Glutamatergic neuron (in vitro differentiated cells): ENCODE measurements around the gene MMP2. TPM values are rescaled to one million over a fixed set of nuclear protein-coding genes. Genes with fewer than 3 reads are reported as not detected.

Experiments
- DNase-seq: peaks from one replicate; pipeline ENCODE4 v3.0.0; 2022
- H3K27ac Mint-ChIP-seq: one replicate; pipeline ENCODE4 v1.8.0; 2020; ENCODE audit warnings: mild to moderate bottlenecking, mixed read lengths, inconsistent platforms; ENCODE audit not compliant: unreplicated experiment
- H3K27me3 Mint-ChIP-seq: one replicate; pipeline ENCODE4 v1.8.0; 2020; ENCODE audit warnings: mild to moderate bottlenecking, moderate library complexity, mixed read lengths, inconsistent platforms; ENCODE audit not compliant: unreplicated experiment
- H3K36me3 Mint-ChIP-seq: one replicate; pipeline ENCODE4 v1.8.0; 2020; ENCODE audit warnings: mild to moderate bottlenecking, mixed read lengths, inconsistent platforms; ENCODE audit not compliant: unreplicated experiment
- H3K4me1 Mint-ChIP-seq: one replicate; pipeline ENCODE4 v1.8.0; 2020; ENCODE audit warnings: mild to moderate bottlenecking, low read depth, mixed read lengths, inconsistent platforms; ENCODE audit not compliant: unreplicated experiment
- H3K4me3 Mint-ChIP-seq: one replicate; pipeline ENCODE4 v1.8.0; 2020; ENCODE audit warnings: mild to moderate bottlenecking, mixed read lengths, inconsistent platforms; ENCODE audit not compliant: unreplicated experiment
- H3K9me3 Mint-ChIP-seq: one replicate; pipeline ENCODE4 v1.8.0; 2020; ENCODE audit warnings: mild to moderate bottlenecking, moderate library complexity, mixed read lengths, inconsistent platforms; ENCODE audit not compliant: unreplicated experiment
- total RNA-seq: library from RNA; stranded (reverse); fragmentation: NEBNext Ultra II Directional; extraction: Animal tissue kit (Norgen Biotek cat#: 25700); gene quantifications from one replicate; pipeline ENCODE4 v1.2.1, GENCODE V29; 2021; ENCODE audit not compliant: unreplicated experiment
- TF ChIP-seq, protein P1 (sequence below): fragments of 200-600 bp; sonication (generic); IDR thresholded peaks from one replicate; pipeline ENCODE4 v1.5.0; 2021; ENCODE audit not compliant: partially characterized antibody, unreplicated experiment

Gene MMP2
- total RNA-seq, 1 donor from 2014 or later: 7.0 TPM

- H3K27ac Mint-ChIP-seq: no peak overlapping the region
- H3K9me3 Mint-ChIP-seq: peaks cover 2% of the 10 kb centered on the region
- no peak overlapping the region for H3K4me3 Mint-ChIP-seq
- H3K36me3 Mint-ChIP-seq: no peaks in the 10 kb centered on the region
- H3K4me1 Mint-ChIP-seq: peaks cover 7% of the 10 kb centered on the region
- no peak for DNase-seq
- H3K27me3 Mint-ChIP-seq: no peaks in the 10 kb centered on the region
- TF ChIP-seq, protein P1, sequence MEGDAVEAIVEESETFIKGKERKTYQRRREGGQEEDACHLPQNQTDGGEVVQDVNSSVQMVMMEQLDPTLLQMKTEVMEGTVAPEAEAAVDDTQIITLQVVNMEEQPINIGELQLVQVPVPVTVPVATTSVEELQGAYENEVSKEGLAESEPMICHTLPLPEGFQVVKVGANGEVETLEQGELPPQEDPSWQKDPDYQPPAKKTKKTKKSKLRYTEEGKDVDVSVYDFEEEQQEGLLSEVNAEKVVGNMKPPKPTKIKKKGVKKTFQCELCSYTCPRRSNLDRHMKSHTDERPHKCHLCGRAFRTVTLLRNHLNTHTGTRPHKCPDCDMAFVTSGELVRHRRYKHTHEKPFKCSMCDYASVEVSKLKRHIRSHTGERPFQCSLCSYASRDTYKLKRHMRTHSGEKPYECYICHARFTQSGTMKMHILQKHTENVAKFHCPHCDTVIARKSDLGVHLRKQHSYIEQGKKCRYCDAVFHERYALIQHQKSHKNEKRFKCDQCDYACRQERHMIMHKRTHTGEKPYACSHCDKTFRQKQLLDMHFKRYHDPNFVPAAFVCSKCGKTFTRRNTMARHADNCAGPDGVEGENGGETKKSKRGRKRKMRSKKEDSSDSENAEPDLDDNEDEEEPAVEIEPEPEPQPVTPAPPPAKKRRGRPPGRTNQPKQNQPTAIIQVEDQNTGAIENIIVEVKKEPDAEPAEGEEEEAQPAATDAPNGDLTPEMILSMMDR: no peak
These were observed 19.1 kb downstream of the MMP2 start for GRCh38 chr16:55498101-55498500.

DNA sequence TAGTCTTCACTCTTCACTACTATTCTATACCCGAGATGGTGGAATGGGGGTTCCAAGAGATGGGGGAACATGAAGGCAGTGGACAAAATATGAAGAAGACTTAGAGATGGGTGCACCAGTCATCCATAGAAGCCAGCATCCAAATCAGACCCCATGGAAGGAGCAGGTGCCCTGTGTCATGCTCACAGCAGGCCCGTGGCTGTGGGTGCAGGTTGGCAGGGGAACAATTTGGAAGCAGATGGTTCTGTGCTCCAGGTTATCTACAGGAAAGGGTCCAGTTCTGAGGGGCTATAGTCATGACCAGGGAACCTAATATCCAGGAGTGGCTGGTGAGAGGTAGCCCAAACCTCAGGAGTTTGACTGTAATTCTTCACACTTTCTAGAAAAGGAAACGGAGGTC lies 20.3 kb downstream of the MMP2 start:
- peaks cover 7% of the 10 kb centered on the region for H3K4me1 Mint-ChIP-seq

DNA sequence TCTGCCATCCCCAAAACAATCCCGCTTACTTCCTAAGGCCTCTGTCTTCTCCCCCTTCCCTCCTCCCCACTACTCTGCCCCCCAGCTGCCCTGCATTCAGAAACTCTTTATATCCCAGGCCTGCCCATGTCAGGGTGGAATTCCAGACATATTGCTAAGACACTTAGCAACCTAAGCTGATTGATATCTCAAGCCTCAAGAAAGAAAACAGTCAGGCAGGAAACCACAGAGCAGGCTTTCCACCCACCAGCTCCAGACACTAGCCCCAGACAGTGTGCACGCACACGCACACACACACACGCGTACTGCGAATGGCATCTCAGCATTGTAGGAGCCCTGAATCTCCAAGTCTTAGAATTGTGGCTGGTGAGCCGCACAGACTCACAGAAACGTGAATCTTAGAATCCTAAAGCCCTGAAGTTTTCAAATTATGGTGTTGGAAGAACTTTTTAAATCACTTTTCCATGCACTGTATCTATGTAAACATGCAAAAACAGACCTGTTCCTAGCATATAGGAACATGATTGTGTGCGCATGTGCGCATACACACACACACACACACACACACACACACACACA lies 21.0 kb downstream of the MMP2 start:
- TF ChIP-seq, protein P1: no peak
- H3K36me3 Mint-ChIP-seq: no peaks in the 10 kb centered on the region
- H3K27me3 Mint-ChIP-seq: no peaks in the 10 kb centered on the region
- no peak for DNase-seq
- no peak overlapping the region for H3K4me3 Mint-ChIP-seq
- H3K4me1 Mint-ChIP-seq: peaks cover 7% of the 10 kb centered on the region
- H3K9me3 Mint-ChIP-seq: no peaks in the 10 kb centered on the region
- H3K27ac Mint-ChIP-seq: no peak overlapping the region

More for the DNA sequence above, 20.3 kb downstream of the MMP2 start:
- H3K4me3 Mint-ChIP-seq: no peak overlapping the region
- no peaks in the 10 kb centered on the region for H3K9me3 Mint-ChIP-seq
- H3K27me3 Mint-ChIP-seq: no peaks in the 10 kb centered on the region
- H3K36me3 Mint-ChIP-seq: no peaks in the 10 kb centered on the region
- H3K27ac Mint-ChIP-seq: no peak overlapping the region
- TF ChIP-seq, protein P1: no peak
- no peak for DNase-seq

DNA sequence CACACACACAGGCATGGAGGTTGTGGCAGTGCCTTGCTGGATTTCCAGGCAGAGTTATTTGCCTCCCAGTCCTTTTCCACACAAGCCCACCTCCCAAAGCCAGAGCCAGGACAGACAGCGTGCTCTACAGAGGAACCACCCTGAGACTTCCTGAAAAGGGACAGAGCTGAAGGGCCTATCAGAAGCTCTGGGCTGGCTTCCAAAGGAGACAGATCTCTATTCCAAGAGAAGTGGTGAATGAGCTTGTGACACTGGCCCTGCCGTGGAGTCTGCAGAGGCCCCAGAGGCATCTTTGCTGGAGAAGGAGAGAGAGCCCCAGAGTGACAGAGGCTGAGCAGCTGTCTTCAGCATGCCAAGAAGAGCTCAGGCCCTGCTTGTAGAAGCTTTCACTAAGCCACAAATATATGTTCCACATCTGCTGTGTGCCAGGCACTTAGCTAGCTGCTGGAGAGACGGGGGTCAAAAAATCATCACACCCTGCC lies 21.6 kb downstream of the MMP2 start:
- TF ChIP-seq, protein P1: no peak
- H3K4me3 Mint-ChIP-seq: no peak overlapping the region
- no peaks in the 10 kb centered on the region for H3K36me3 Mint-ChIP-seq
- H3K9me3 Mint-ChIP-seq: no peaks in the 10 kb centered on the region
- no peak overlapping the region for H3K27ac Mint-ChIP-seq
- DNase-seq: no peak
- H3K27me3 Mint-ChIP-seq: no peaks in the 10 kb centered on the region
- H3K4me1 Mint-ChIP-seq: peaks cover 5% of the 10 kb centered on the region

GRCh38 chr16:55501549-55502322 lies 22.7 kb downstream of the MMP2 start:
- TF ChIP-seq, protein P1: no peak
- Mint-ChIP-seq H3K36me3 (no peaks in the 10 kb centered on the region), H3K27me3 (no peaks in the 10 kb centered on the region), H3K4me1 (peaks cover 11% of the 10 kb centered on the region), H3K9me3 (no peaks in the 10 kb centered on the region), H3K4me3 (no peak overlapping the region), H3K27ac (no peak overlapping the region)
- DNase-seq: no peak
